LNCAP (cell line): ENCODE measurements around the gene NAP1L5.

Experiments
- CTCF ChIP-seq: fragments of 450-650 bp; IDR thresholded peaks from 2 replicates; pipeline ENCODE4 v1.5.1; 2017; ENCODE audit warnings: mild to moderate bottlenecking

NAP1L5 gene

DNA sequence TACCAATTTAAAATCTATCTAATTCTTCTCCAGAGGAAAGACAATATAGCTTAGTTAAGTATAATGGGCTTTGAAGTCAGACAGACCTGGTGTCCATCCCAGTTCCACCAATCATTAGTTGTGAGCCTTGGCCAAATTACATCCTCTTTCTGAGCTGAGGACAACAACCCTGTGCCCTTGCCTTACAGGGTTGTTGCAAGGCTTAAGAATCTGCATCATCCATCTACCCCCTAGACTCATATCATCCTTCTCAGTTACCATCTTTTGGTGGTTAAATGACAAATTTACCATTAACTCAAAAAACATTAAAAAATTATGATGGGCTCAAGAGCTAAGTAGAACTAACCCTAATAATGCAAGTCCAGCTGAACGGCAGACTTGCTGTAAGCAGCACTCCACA is 51.6 kb downstream of the NAP1L5 start:
- TF ChIP-seq CTCF, result no peak
